Panc1 (cell line): ENCODE measurements around the gene LRMDA. TPM values are rescaled to one million over a fixed set of nuclear protein-coding genes. Genes with fewer than 3 reads are reported as not detected.

Experiments used
- ATAC-seq: fragments of 200-7000 bp; cut with Tn5 transposase; 2 replicates; pipeline ENCODE4 v1.9.1; 2020; ENCODE audit warnings: mild to moderate bottlenecking, moderate library complexity
- BruUV-seq: library from RNA; stranded (reverse); fragments of 400-500 nt; replicated peaks from 2 replicates; lab custom pipeline; 2021; lab: Mats Ljungman, UMichigan
- CTCF ChIA-PET: fragments of 300-600 bp; sonication (Branson Sonifier 250); formaldehyde crosslinking; loops from one replicate; lab custom pipeline; 2022; ENCODE audit warnings: antibody characterized with exemption; lab: Charles Lee
- POLR2A ChIA-PET: fragments of 300-600 bp; sonication (Branson Sonifier 250); formaldehyde crosslinking; loops from one replicate; lab custom pipeline; 2022; ENCODE audit warnings: antibody characterized with exemption; lab: Charles Lee
- DNase-seq: peaks from one replicate; pipeline ENCODE4 v3.0.0-alpha.2; 2010; ENCODE audit warnings: low read depth, low spot score
- H3K27ac ChIP-seq: 2 replicates; pipeline ENCODE4 v1.5.1; 2011; ENCODE audit warnings: mild to moderate bottlenecking, low read length, inconsistent platforms
- H3K27me3 ChIP-seq: fragments of 200-500 bp; sonication (Bioruptor generic); 2 replicates; pipeline ENCODE4 v1.6.0; 2014; ENCODE audit warnings: low read length, inconsistent platforms; ENCODE audit not compliant: control insufficient read depth, insufficient read depth
- H3K36me3 ChIP-seq: fragments of 200-500 bp; sonication (Bioruptor generic); 2 replicates; pipeline ENCODE4 v1.5.1; 2014; ENCODE audit warnings: inconsistent platforms, mild to moderate bottlenecking, low read length, moderate library complexity; ENCODE audit not compliant: control insufficient read depth, insufficient read depth
- H3K4me1 ChIP-seq: 2 replicates; pipeline ENCODE4 v1.5.1; 2011; ENCODE audit warnings: inconsistent platforms, mild to moderate bottlenecking, low read length, moderate library complexity; ENCODE audit not compliant: control insufficient read depth, insufficient read depth
- H3K4me3 ChIP-seq, 2 experiments: 2 replicates each; pipeline ENCODE4 v1.5.1; 2011 to 2012; ENCODE audit warnings: low read depth in 2 of 2, low read length in 2 of 2, mild to moderate bottlenecking in 2 of 2, inconsistent platforms in 1 of 2, moderate library complexity in 1 of 2
- H3K9me3 ChIP-seq: fragments of 200-500 bp; sonication (Bioruptor generic); 2 replicates; pipeline ENCODE4 v1.5.1; 2014; ENCODE audit warnings: low read depth, mild to moderate bottlenecking, inconsistent platforms, low read length, moderate library complexity; ENCODE audit not compliant: control insufficient read depth, insufficient read depth
- POLR2AphosphoS5 ChIP-seq: IDR thresholded peaks from 2 replicates; pipeline ENCODE4 v1.6.1; 2012; ENCODE audit warnings: mild to moderate bottlenecking, low read depth, low read length, moderate library complexity
- SIN3A ChIP-seq: IDR thresholded peaks from 2 replicates; pipeline ENCODE4 v1.6.1; 2012; ENCODE audit warnings: low read depth, mild to moderate bottlenecking, low read length, moderate library complexity, borderline replicate concordance; ENCODE audit not compliant: insufficient read depth
- TCF7L2 ChIP-seq: IDR thresholded peaks from 2 replicates; pipeline ENCODE4 v1.6.1; 2011; ENCODE audit warnings: mild to moderate bottlenecking, low read depth, low read length, inconsistent platforms
- in situ Hi-C: cut with HindIII; loops from 2 replicates; pipeline ENCODE4 v1.10.0; 2016; ENCODE audit warnings: low sequenced_read_pairs, low pct_unique_long_range_greater_than_20kb
- intact Hi-C: fragments of 100-400 bp; cut with micrococcal nuclease; formaldehyde crosslinking; loops from one replicate; pipeline ENCODE4 v1.10.0; 2022; ENCODE audit not compliant: unreplicated experiment
- total RNA-seq: library from RNA; stranded (reverse); gene quantifications from one replicate; pipeline ENCODE4 v1.2.1, GENCODE V29; 2021; ENCODE audit not compliant: unreplicated experiment
- TF ChIP-seq, protein P1 (sequence below), 2 experiments: IDR thresholded peaks; 2 replicates each; pipeline ENCODE4 v1.6.1; 2011 to 2012; ENCODE audit warnings: low read depth in 2 of 2, control low read depth in 1 of 2, low read length in 1 of 2, mild to moderate bottlenecking in 1 of 2, moderate library complexity in 1 of 2; ENCODE audit not compliant: insufficient read depth in 1 of 2
- TF ChIP-seq, protein P2 (sequence below): fragments of 450-650 bp; IDR thresholded peaks from 2 replicates; pipeline ENCODE4 v1.5.1; 2017; ENCODE audit warnings: mild to moderate bottlenecking

The LRMDA gene
- total RNA-seq, 1 experiment from 2014 or later, result 1.2 TPM

DNA sequence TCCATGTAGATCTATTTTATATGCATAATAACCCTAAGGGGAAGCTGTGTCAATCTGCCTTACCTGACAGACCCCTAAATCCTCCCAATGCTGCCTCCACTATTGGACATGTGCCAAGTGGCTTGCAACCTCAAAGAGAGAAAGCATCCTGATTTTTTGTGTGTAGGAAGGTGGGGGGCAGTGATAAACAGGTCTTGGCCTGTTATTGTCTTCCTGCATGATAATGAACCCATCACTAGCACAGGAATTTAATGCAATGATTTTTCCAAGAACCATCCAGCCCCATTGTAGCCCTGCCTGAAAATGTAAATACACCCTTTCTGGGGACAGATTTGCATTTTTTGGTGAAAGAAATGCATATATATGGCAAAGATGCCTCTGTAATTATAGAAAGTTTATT is 850.2 kb downstream of the LRMDA start:
- BruUV-seq, result no TSS peak
- Histone ChIP-seq H3K27ac (no peak overlapping the region), H3K4me3 (no peak overlapping the region), H3K9me3 (no peaks in the 10 kb centered on the region), H3K36me3 (no peaks in the 10 kb centered on the region), H3K4me1 (no peaks in the 10 kb centered on the region), H3K27me3 (no peaks in the 10 kb centered on the region)
- TF ChIP-seq POLR2AphosphoS5 (no peak), TCF7L2 (no peak), SIN3A (no peak)
- TF ChIP-seq, protein P1, sequence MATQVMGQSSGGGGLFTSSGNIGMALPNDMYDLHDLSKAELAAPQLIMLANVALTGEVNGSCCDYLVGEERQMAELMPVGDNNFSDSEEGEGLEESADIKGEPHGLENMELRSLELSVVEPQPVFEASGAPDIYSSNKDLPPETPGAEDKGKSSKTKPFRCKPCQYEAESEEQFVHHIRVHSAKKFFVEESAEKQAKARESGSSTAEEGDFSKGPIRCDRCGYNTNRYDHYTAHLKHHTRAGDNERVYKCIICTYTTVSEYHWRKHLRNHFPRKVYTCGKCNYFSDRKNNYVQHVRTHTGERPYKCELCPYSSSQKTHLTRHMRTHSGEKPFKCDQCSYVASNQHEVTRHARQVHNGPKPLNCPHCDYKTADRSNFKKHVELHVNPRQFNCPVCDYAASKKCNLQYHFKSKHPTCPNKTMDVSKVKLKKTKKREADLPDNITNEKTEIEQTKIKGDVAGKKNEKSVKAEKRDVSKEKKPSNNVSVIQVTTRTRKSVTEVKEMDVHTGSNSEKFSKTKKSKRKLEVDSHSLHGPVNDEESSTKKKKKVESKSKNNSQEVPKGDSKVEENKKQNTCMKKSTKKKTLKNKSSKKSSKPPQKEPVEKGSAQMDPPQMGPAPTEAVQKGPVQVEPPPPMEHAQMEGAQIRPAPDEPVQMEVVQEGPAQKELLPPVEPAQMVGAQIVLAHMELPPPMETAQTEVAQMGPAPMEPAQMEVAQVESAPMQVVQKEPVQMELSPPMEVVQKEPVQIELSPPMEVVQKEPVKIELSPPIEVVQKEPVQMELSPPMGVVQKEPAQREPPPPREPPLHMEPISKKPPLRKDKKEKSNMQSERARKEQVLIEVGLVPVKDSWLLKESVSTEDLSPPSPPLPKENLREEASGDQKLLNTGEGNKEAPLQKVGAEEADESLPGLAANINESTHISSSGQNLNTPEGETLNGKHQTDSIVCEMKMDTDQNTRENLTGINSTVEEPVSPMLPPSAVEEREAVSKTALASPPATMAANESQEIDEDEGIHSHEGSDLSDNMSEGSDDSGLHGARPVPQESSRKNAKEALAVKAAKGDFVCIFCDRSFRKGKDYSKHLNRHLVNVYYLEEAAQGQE (IDR thresholded peaks at IDR 0.05; ENCODE audit: insufficient read depth in 1 of 2, low read depth in 2 of 2, low read length in 1 of 2), result no peak
- DNase-seq (no peak), ATAC-seq (no peak)
- ChIA-PET CTCF (no interaction called here), POLR2A (no interaction called here)
- in situ Hi-C loops, result no loop called here
- intact Hi-C loops, result no loop called here

DNA sequence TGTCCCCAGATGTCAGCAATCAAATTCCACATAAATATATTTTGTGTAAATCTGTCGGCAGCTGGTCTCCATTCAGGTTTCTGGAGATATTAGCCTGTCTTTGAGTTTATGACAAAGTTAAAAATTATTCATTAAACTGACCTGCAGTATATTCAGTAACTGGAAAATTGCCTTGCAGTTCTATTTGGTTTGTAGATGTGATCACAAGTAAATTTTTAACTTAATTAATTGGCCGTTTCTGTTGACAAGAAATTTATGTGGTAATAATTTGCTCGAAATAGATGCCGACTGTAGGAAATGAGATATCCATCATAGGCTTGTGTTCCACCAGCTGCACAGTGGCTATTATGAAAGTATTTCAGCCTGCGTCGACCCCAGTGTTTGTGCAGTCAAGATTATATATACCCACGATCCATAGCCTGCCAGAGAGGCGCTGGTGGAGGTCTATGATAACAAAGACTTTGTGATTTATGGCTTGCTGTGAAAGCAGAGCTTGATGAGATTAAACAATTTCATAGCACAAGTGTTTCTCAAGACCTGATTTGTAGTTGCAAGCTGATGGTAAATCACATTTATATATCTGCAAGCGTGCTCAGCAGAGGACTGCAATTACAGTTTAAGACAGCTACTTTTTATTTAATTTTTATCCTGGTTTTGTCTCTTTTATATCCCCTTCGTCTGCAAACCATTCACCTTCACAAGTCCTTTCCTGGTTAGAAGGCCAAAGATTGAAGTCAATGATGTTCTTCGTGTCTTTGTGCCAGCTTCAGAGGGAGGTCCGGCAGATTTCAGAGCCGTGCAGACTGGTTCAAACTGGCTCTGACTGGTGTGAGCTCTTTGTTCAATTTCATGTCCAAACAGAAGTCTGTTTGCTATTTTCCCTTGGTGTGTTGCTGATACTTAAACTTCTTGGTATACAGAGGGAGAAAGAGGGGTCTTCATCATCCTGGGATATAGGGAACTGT is 850.9 kb downstream of the LRMDA start:
- ATAC-seq, result no peak
- CTCF ChIA-PET, result no interaction called here
- TF ChIP-seq, protein P2, sequence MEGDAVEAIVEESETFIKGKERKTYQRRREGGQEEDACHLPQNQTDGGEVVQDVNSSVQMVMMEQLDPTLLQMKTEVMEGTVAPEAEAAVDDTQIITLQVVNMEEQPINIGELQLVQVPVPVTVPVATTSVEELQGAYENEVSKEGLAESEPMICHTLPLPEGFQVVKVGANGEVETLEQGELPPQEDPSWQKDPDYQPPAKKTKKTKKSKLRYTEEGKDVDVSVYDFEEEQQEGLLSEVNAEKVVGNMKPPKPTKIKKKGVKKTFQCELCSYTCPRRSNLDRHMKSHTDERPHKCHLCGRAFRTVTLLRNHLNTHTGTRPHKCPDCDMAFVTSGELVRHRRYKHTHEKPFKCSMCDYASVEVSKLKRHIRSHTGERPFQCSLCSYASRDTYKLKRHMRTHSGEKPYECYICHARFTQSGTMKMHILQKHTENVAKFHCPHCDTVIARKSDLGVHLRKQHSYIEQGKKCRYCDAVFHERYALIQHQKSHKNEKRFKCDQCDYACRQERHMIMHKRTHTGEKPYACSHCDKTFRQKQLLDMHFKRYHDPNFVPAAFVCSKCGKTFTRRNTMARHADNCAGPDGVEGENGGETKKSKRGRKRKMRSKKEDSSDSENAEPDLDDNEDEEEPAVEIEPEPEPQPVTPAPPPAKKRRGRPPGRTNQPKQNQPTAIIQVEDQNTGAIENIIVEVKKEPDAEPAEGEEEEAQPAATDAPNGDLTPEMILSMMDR, result no peak
- TF ChIP-seq, protein P1 (IDR thresholded peaks at IDR 0.05; ENCODE audit: insufficient read depth in 1 of 2, low read depth in 2 of 2, low read length in 1 of 2), result no peak
- TF ChIP-seq SIN3A (no peak), POLR2AphosphoS5 (no peak), TCF7L2 (no peak)
- in situ Hi-C loops, result no loop called here
- Histone ChIP-seq H3K27ac (no peak overlapping the region), H3K4me3 (no peak overlapping the region), H3K27me3 (no peaks in the 10 kb centered on the region), H3K9me3 (no peaks in the 10 kb centered on the region), H3K4me1 (no peaks in the 10 kb centered on the region), H3K36me3 (no peaks in the 10 kb centered on the region)
- POLR2A ChIA-PET, result no interaction called here
- DNase-seq, result no peak
- intact Hi-C loops, result no loop called here
- no TSS peak for BruUV-seq
